MM.1S (cell line): ENCODE results near the gene PLSCR4.

Experiments used
- DNase-seq: peaks from one replicate; pipeline ENCODE4 v3.0.0-alpha.2; 2015
- H2AFZ ChIP-seq: fragments of 300-600 bp; sonication (generic); 2 replicates; pipeline ENCODE4 v1.6.0; 2016; ENCODE audit warnings: antibody characterized with exemption, low read length
- H3F3A ChIP-seq: fragments of 300-600 bp; sonication (generic); 2 replicates; pipeline ENCODE4 v1.6.1; 2016; ENCODE audit warnings: mild to moderate bottlenecking, antibody characterized with exemption, low read length, moderate library complexity, mixed read lengths; ENCODE audit not compliant: insufficient read depth
- H3K27ac ChIP-seq: fragments of 300-600 bp; sonication (generic); 2 replicates; pipeline ENCODE4 v1.5.1; 2016; ENCODE audit warnings: mild to moderate bottlenecking, low read length
- H3K27me3 ChIP-seq: fragments of 300-600 bp; sonication (generic); replicated peaks from 2 replicates; pipeline ENCODE4 v1.6.0; 2016; ENCODE audit warnings: low read length; ENCODE audit not compliant: insufficient read depth
- H3K36me3 ChIP-seq: fragments of 300-600 bp; sonication (generic); replicated peaks from 2 replicates; pipeline ENCODE4 v1.6.1; 2016; ENCODE audit warnings: mild to moderate bottlenecking, low read length, mixed read lengths; ENCODE audit not compliant: insufficient read depth
- H3K4me1 ChIP-seq: fragments of 300-600 bp; sonication (generic); 2 replicates; pipeline ENCODE4 v1.6.1; 2016; ENCODE audit warnings: low read length, mixed read lengths
- H3K4me2 ChIP-seq: fragments of 300-600 bp; sonication (generic); 2 replicates; pipeline ENCODE4 v1.6.0; 2016; ENCODE audit warnings: low read depth, low read length
- H3K4me3 ChIP-seq: fragments of 300-600 bp; sonication (generic); 2 replicates; pipeline ENCODE4 v1.5.1; 2016; ENCODE audit warnings: low read length, mixed read lengths
- H3K79me2 ChIP-seq: fragments of 300-600 bp; sonication (generic); 2 replicates; pipeline ENCODE4 v1.6.1; 2016; ENCODE audit warnings: mixed run types, low read length, mixed read lengths
- H3K9ac ChIP-seq: fragments of 300-600 bp; sonication (generic); 2 replicates; pipeline ENCODE4 v1.6.1; 2016; ENCODE audit warnings: low read length, mixed read lengths
- H3K9me2 ChIP-seq: fragments of 300-600 bp; sonication (generic); replicated peaks from 2 replicates; pipeline ENCODE4 v1.6.1; 2016; ENCODE audit warnings: mild to moderate bottlenecking, low read length, mixed read lengths; ENCODE audit not compliant: insufficient read depth
- H3K9me3 ChIP-seq: fragments of 300-600 bp; sonication (generic); replicated peaks from 2 replicates; pipeline ENCODE4 v1.6.1; 2016; ENCODE audit warnings: mild to moderate bottlenecking, low read length, mixed read lengths; ENCODE audit not compliant: insufficient read depth
- H4K20me1 ChIP-seq: fragments of 300-600 bp; sonication (generic); 2 replicates; pipeline ENCODE4 v1.6.1; 2016; ENCODE audit warnings: mild to moderate bottlenecking, low read length, moderate library complexity, mixed read lengths; ENCODE audit not compliant: insufficient read depth
- EZH2 ChIP-seq: fragments of 300-600 bp; sonication (generic); optimal IDR thresholded peaks from 2 replicates; pipeline ENCODE3; 2017; ENCODE audit warnings: low read depth, mild to moderate bottlenecking, antibody characterized with exemption, low read length, mixed read lengths
- EZH2phosphoT487 ChIP-seq: fragments of 300-600 bp; sonication (generic); IDR thresholded peaks from 2 replicates; pipeline ENCODE4 v1.6.1; 2018; ENCODE audit warnings: antibody characterized with exemption, low read length
- TF ChIP-seq, protein P1 (sequence below): fragments of 300-600 bp; sonication (generic); IDR thresholded peaks from 2 replicates; pipeline ENCODE4 v1.5.1; 2016; ENCODE audit warnings: antibody characterized with exemption, low read length, mixed read lengths

Gene PLSCR4

GRCh38 chr3:146159037-146159436 is 91.9 kb downstream of the PLSCR4 start:
- TF ChIP-seq, protein P1, sequence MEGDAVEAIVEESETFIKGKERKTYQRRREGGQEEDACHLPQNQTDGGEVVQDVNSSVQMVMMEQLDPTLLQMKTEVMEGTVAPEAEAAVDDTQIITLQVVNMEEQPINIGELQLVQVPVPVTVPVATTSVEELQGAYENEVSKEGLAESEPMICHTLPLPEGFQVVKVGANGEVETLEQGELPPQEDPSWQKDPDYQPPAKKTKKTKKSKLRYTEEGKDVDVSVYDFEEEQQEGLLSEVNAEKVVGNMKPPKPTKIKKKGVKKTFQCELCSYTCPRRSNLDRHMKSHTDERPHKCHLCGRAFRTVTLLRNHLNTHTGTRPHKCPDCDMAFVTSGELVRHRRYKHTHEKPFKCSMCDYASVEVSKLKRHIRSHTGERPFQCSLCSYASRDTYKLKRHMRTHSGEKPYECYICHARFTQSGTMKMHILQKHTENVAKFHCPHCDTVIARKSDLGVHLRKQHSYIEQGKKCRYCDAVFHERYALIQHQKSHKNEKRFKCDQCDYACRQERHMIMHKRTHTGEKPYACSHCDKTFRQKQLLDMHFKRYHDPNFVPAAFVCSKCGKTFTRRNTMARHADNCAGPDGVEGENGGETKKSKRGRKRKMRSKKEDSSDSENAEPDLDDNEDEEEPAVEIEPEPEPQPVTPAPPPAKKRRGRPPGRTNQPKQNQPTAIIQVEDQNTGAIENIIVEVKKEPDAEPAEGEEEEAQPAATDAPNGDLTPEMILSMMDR: no peak
- TF ChIP-seq EZH2: no peak
- no peak for TF ChIP-seq EZH2phosphoT487
- H3K4me2 ChIP-seq: peak overlapping the region; percentile 67

GRCh38 chr3:146157325-146158060 is 93.4 kb downstream of the PLSCR4 start:
- H3K27ac ChIP-seq: peak overlapping the region; percentile 42; the same call in 1 of the 2 replicates
- H3K9ac ChIP-seq: no peak overlapping the region
- peak overlapping the region; percentile 79 for H3K4me2 ChIP-seq
- no peaks in the 10 kb centered on the region for H3K36me3 ChIP-seq
- no peaks in the 10 kb centered on the region for H3K9me3 ChIP-seq
- H3F3A ChIP-seq: peaks cover 14% of the 10 kb centered on the region; the same call in 1 of the 2 replicates
- H4K20me1 ChIP-seq: no peaks in the 10 kb centered on the region
- H3K4me1 ChIP-seq: peaks cover 12% of the 10 kb centered on the region
- peaks cover 32% of the 10 kb centered on the region for H3K79me2 ChIP-seq
- H3K9me2 ChIP-seq: no peaks in the 10 kb centered on the region
- H3K4me3 ChIP-seq: peak overlapping the region; percentile 23; the same call in 1 of the 2 replicates
- no peak for TF ChIP-seq EZH2phosphoT487
- no peaks in the 10 kb centered on the region for H3K27me3 ChIP-seq
- no peak for DNase-seq
- no peak overlapping the region for H2AFZ ChIP-seq

More at GRCh38 chr3:146159037-146159436, 91.9 kb downstream of the PLSCR4 start:
- DNase-seq: no peak
- Histone ChIP-seq H3K79me2 (peaks cover 29% of the 10 kb centered on the region), H3K9me3 (no peaks in the 10 kb centered on the region), H3K4me3 (no peak overlapping the region), H3K9me2 (no peaks in the 10 kb centered on the region), H3K36me3 (no peaks in the 10 kb centered on the region), H2AFZ (no peak overlapping the region), H3K9ac (peak overlapping the region; percentile 67; the same call in 1 of the 2 replicates), H4K20me1 (no peaks in the 10 kb centered on the region), H3K27ac (no peak overlapping the region), H3K27me3 (no peaks in the 10 kb centered on the region), H3F3A (peaks cover 14% of the 10 kb centered on the region; the same call in 1 of the 2 replicates), H3K4me1 (peaks cover 12% of the 10 kb centered on the region)

DNA sequence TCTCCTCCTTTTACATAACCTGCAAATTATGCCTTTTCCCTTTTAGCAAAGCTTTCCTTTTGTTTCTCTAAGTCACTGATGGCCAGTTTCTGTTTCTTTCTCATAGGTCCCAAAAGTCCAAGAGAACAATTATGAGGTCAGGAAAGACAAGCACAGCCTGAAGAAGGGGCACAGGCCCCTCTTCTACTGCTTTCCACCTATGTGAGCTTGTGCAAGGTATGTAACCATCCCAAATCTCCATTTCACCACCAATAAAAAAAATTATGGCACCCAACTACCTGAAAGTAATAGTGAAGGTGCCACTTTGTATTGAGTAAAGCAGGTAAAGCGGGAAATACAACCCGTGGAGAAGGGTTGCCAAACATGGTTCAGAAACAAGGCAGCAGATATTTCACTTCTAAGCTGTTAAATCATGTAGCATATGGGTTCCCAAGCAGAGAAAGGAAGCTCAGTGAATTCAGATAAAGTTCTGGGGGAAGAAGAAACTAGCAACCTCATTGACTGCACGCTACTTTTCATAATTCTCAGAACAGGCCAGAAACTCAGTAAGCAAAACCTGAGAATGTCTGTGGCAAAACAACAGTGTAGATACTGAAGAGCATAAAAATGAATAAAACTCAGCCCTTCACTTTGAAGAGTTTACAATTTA is 94.1 kb downstream of the PLSCR4 start:
- H3K4me3 ChIP-seq: peak overlapping the region; percentile 23; the same call in 1 of the 2 replicates
- peaks cover 34% of the 10 kb centered on the region for H3K79me2 ChIP-seq

More for the DNA sequence above, 94.1 kb downstream of the PLSCR4 start:
- Histone ChIP-seq H4K20me1 (no peaks in the 10 kb centered on the region), H3K9me3 (no peaks in the 10 kb centered on the region), H3K4me2 (peak overlapping the region; percentile 79), H3K4me1 (peaks cover 12% of the 10 kb centered on the region), H3K9ac (peak overlapping the region; percentile 14; the same call in 1 of the 2 replicates), H3F3A (peaks cover 14% of the 10 kb centered on the region; the same call in 1 of the 2 replicates), H3K36me3 (no peaks in the 10 kb centered on the region), H3K27ac (peak overlapping the region; percentile 42; the same call in 1 of the 2 replicates), H3K27me3 (no peaks in the 10 kb centered on the region), H2AFZ (peak overlapping the region; percentile 35), H3K9me2 (no peaks in the 10 kb centered on the region)
- peak; percentile 23 for DNase-seq
- TF ChIP-seq EZH2 (no peak), EZH2phosphoT487 (no peak)
- TF ChIP-seq, protein P1: no peak
